Prostate gland (tissue), 2 donors: ENCODE measurements around the gene TMEM220.

Source experiments
- CTCF ChIP-seq, 4 experiments: fragments of 200-600 bp in 2 of 4; fragments of 450-650 bp in 2 of 4; sonication (generic) in 2 of 4; IDR thresholded peaks; 1 replicate in 3 of 4; 2 replicates in 1 of 4; pipeline ENCODE4 v1.5.1; 2016 to 2019; ENCODE audit warnings: antibody characterized with exemption in 4 of 4, mild to moderate bottlenecking in 2 of 4, moderate library complexity in 2 of 4
- POLR2AphosphoS5 ChIP-seq: sonication (generic); formaldehyde crosslinking; IDR thresholded peaks from one replicate; pipeline ENCODE4 v1.6.1; 2017; ENCODE audit warnings: antibody characterized with exemption

GRCh38 chr17:10758062-10758461 lies 28.2 kb upstream of the TMEM220 start:
- TF ChIP-seq POLR2AphosphoS5: no peak
- TF ChIP-seq CTCF (IDR thresholded peaks at IDR 0.05): no peak
